Adrenal gland (tissue), 12 donors: ENCODE measurements around the gene WDR70. TPM values are rescaled to one million over a fixed set of nuclear protein-coding genes. Genes with fewer than 3 reads are reported as not detected.

Experiments
- DNase-seq, 7 donors: peaks; one replicate each; pipeline ENCODE4 v3.0.0-alpha.2; 2019 to 2020
- H3K27ac ChIP-seq, 5 donors: fragments of 200-600 bp; sonication (generic) in 4 of 5; 1 replicate in 3 of 5; 2 replicates in 2 of 5; pipeline versions ENCODE4 v1.5.1 to v1.8.0; 2016 to 2020; ENCODE audit warnings: mild to moderate bottlenecking in 1 of 5
- H3K27me3 ChIP-seq: fragments of 200-600 bp; 2 replicates; pipeline ENCODE4 v1.8.0; 2021
- H3K36me3 ChIP-seq, 2 donors: fragments of 200-600 bp; replicated peaks in 1 of 2; 1 replicate in 1 of 2; 2 replicates in 1 of 2; pipeline versions ENCODE4 v1.5.1 to v1.8.0; 2018 to 2022
- H3K4me1 ChIP-seq, 2 donors: fragments of 200-600 bp; replicated peaks in 1 of 2; 1 replicate in 1 of 2; 2 replicates in 1 of 2; pipeline versions ENCODE4 v1.5.1 to v1.8.0; 2018 to 2021
- H3K4me3 ChIP-seq, 4 donors: fragments of 200-600 bp; sonication (generic) in 3 of 4; one replicate each; pipeline ENCODE4 v1.5.1; 2016 to 2018
- H3K9me3 ChIP-seq, 3 donors: fragments of 200-600 bp; sonication (generic) in 1 of 3; replicated peaks in 1 of 3; 1 replicate in 2 of 3; 2 replicates in 1 of 3; pipeline versions ENCODE4 v1.5.1 to v1.8.0; 2016 to 2021
- POLR2A ChIP-seq, 2 donors: fragments of 450-650 bp; IDR thresholded peaks; one replicate each; pipeline ENCODE4 v1.6.1; 2017; ENCODE audit warnings: antibody characterized with exemption in 2 of 2, mild to moderate bottlenecking in 2 of 2, moderate library complexity in 1 of 2
- WGBS, 4 donors: extraction: QIAGEN DNeasy Blood & Tissue Kit in 2 of 4; methylation state at CpG; one replicate each; pipeline versions ENCODE4 v1.1.5 to v1.1.7; 2013 to 2017; 5-methylcytosine and 5-hydroxymethylcytosine counted together
- intact Hi-C, 2 donors: fragments of 100-400 bp; cut with DNase I; formaldehyde crosslinking; loops; one replicate each; pipeline versions ENCODE4 v1.14.1 to v1.15.0; 2022 to 2023
- polyA plus RNA-seq, 3 donors: library from polyadenylated mRNA; stranded (reverse); fragments of 200-250 nt in 2 of 3; fragments of 350-450 nt in 1 of 3; fragmentation: Illumina TruSeq in 1 of 3; extraction: RNeasy Lipid Tissue Mini Kit (QIAGEN cat#74804) in 1 of 3; gene quantifications; one replicate each; pipeline ENCODE4 v1.2.3, GENCODE V29; 2013 to 2014
- total RNA-seq, 9 donors: library from RNA; depleted of rRNA in 4 of 9; stranded (reverse); fragments of >200 nt in 4 of 9; fragments of 120-200 nt in 1 of 9; fragmentation: NEBNext Ultra II Directional in 1 of 9; extraction: Animal tissue kit (Norgen Biotek cat#: 25700) in 1 of 9; gene quantifications; one replicate each; pipeline versions ENCODE4 v1.1.0 to v1.2.4, GENCODE V29; 2013 to 2023
- TF ChIP-seq, protein P1 (sequence below), 6 experiments: fragments of 450-650 bp in 4 of 6; fragments of 200-600 bp in 2 of 6; sonication (generic) in 1 of 6; IDR thresholded peaks; 1 replicate in 5 of 6; 2 replicates in 1 of 6; pipeline versions ENCODE4 v1.5.1 to v1.8.0; 2016 to 2021; ENCODE audit warnings: antibody characterized with exemption in 6 of 6, mild to moderate bottlenecking in 2 of 6, moderate library complexity in 1 of 6
- donor health status: healthy with polysubstance abuse.
- donor health status: Bipolar disorder and iron deficiency.
- donor health status: DM: yes; HTN: yes; CAD: no.
- donor health status: DM: no; HTN: no; CAD: no.
- donor health status: DM: no; HTN: no; CAD: no.
- donor health status: DM: yes; HTN: yes; CAD: no.

The WDR70 gene
- total and polyA plus RNA-seq, 12 donors, result 9.2 to 42.6 (median 28.4) TPM

DNA sequence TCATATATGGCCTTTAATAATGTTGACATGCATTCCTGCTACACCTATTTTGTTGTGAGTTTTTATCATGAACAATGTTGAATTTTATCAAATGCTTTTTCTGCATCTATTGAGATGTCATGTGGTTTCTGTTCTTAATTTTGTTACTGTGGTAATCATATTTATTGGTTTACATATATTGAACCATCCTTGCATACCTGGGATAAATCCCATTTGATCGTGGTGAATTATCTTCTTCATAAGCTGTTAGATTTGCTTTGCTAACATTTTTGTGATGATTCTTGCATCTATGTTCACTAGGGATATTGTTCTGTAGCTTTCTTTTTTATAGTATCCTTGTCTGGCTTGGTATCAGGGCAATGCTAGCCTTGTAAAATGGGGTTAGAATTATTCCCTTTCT, 222.0 kb downstream of the WDR70 start:
- intact Hi-C loops, result no loop called here

GRCh38 chr5:37603072-37603471, 224.0 kb downstream of the WDR70 start:
- WGBS, 4 donors, result 92 to 98% (median 95%) methylated on average over 1 of the region's 1 CpG
- no peak overlapping the region for H3K4me3 ChIP-seq
- no peaks in the 10 kb centered on the region for H3K36me3 ChIP-seq
- H3K27ac ChIP-seq, result no peak overlapping the region
- no peak for TF ChIP-seq POLR2A (IDR thresholded peaks at IDR 0.05)
- TF ChIP-seq, protein P1, sequence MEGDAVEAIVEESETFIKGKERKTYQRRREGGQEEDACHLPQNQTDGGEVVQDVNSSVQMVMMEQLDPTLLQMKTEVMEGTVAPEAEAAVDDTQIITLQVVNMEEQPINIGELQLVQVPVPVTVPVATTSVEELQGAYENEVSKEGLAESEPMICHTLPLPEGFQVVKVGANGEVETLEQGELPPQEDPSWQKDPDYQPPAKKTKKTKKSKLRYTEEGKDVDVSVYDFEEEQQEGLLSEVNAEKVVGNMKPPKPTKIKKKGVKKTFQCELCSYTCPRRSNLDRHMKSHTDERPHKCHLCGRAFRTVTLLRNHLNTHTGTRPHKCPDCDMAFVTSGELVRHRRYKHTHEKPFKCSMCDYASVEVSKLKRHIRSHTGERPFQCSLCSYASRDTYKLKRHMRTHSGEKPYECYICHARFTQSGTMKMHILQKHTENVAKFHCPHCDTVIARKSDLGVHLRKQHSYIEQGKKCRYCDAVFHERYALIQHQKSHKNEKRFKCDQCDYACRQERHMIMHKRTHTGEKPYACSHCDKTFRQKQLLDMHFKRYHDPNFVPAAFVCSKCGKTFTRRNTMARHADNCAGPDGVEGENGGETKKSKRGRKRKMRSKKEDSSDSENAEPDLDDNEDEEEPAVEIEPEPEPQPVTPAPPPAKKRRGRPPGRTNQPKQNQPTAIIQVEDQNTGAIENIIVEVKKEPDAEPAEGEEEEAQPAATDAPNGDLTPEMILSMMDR (IDR thresholded peaks at IDR 0.05), result no peak
- intact Hi-C loops, result no loop called here
- no peaks in the 10 kb centered on the region for H3K27me3 ChIP-seq
- H3K4me1 ChIP-seq, result no peaks in the 10 kb centered on the region
- no peaks in the 10 kb centered on the region for H3K9me3 ChIP-seq
- DNase-seq, result no peak

More for the DNA sequence above, 222.0 kb downstream of the WDR70 start:
- Histone ChIP-seq H3K27ac (no peak overlapping the region), H3K36me3 (no peaks in the 10 kb centered on the region), H3K4me3 (no peak overlapping the region), H3K27me3 (no peaks in the 10 kb centered on the region), H3K9me3 (no peaks in the 10 kb centered on the region), H3K4me1 (no peaks in the 10 kb centered on the region)
- 98 to 100% (median 98%) methylated on average over 1 of the region's 1 CpG for WGBS, 4 donors
- no peak for DNase-seq
- TF ChIP-seq, protein P1 (IDR thresholded peaks at IDR 0.05), result no peak
- no peak for TF ChIP-seq POLR2A (IDR thresholded peaks at IDR 0.05)

- H3K27ac ChIP-seq, result no peak overlapping the region
- no peaks in the 10 kb centered on the region for H3K27me3 ChIP-seq
- intact Hi-C loops, result no loop called here
- TF ChIP-seq POLR2A (IDR thresholded peaks at IDR 0.05), result no peak
- TF ChIP-seq, protein P1 (IDR thresholded peaks at IDR 0.05), result no peak
- 92 to 100% (median 95%) methylated on average over 1 of the region's 1 CpG for WGBS, 4 donors
- no peaks in the 10 kb centered on the region for H3K36me3 ChIP-seq
- no peak for DNase-seq
- no peaks in the 10 kb centered on the region for H3K9me3 ChIP-seq
- H3K4me1 ChIP-seq, result no peaks in the 10 kb centered on the region
- no peak overlapping the region for H3K4me3 ChIP-seq
Measured at GRCh38 chr5:37604290-37604689, 225.2 kb downstream of the WDR70 start.

DNA sequence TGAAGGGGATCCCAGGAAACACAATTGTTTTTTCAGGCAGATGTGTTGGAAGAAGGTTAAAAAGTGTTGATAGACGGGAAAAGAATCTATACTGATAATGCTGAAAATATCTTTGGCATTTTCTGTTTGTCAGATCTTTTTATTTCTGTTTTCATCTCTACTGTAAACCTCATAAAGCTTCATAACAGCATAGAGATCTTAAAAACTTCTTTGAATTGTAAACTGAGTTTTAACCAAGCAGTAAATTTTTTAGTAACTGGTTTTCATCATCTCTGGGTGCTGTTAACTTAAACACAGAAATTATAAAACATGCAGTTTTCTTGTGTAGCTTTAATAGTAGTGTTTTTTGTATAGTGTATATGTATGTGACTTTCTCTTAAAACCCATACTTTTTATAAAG, 227.0 kb downstream of the WDR70 start:
- no peaks in the 10 kb centered on the region for H3K9me3 ChIP-seq
- H3K4me3 ChIP-seq, result no peak overlapping the region
- no peak overlapping the region for H3K27ac ChIP-seq
- H3K4me1 ChIP-seq, result no peaks in the 10 kb centered on the region
- no peaks in the 10 kb centered on the region for H3K36me3 ChIP-seq
- H3K27me3 ChIP-seq, result no peaks in the 10 kb centered on the region
- DNase-seq, result no peak
- TF ChIP-seq, protein P1 (IDR thresholded peaks at IDR 0.05), result no peak
- no peak for TF ChIP-seq POLR2A (IDR thresholded peaks at IDR 0.05)
- intact Hi-C loops, result no loop called here
- WGBS, 4 donors, result 94 to 98% (median 96%) methylated on average over 1 of the region's 1 CpG
